ENCODE results near the gene SLC35F1.

Gene SLC35F1

GRCh38 chr6:118283766-118284165 is 376.7 kb downstream of the SLC35F1 start:
- no peak overlapping the region for H3K27ac ChIP-seq
- no peak for TF ChIP-seq ZFX (IDR thresholded peaks at IDR 0.05)
- TF ChIP-seq CTCF (conservative IDR thresholded peaks at IDR 0.05), result peak; percentile 72

- H3K27ac ChIP-seq, result no peak overlapping the region
- TF ChIP-seq ZFX (IDR thresholded peaks at IDR 0.05) (no peak), CTCF (conservative IDR thresholded peaks at IDR 0.05) (peak; percentile 17; the same call in 1 of the 2 replicates)
Measured at GRCh38 chr6:118284736-118285360, 377.8 kb downstream of the SLC35F1 start.

- TF ChIP-seq CTCF (conservative IDR thresholded peaks at IDR 0.05), result no peak
- no peak for TF ChIP-seq ZFX (IDR thresholded peaks at IDR 0.05)
Measured at GRCh38 chr6:118285791-118286190, 378.7 kb downstream of the SLC35F1 start.

GRCh38 chr6:118288355-118289124 is 381.5 kb downstream of the SLC35F1 start:
- peak; percentile 15 for TF ChIP-seq CTCF (conservative IDR thresholded peaks at IDR 0.05)
- no peak for TF ChIP-seq ZFX (IDR thresholded peaks at IDR 0.05)

More at GRCh38 chr6:118285791-118286190, 378.7 kb downstream of the SLC35F1 start:
- no peak overlapping the region for H3K27ac ChIP-seq

GRCh38 chr6:118292558-118292957 is 385.5 kb downstream of the SLC35F1 start:
- no peak for TF ChIP-seq CTCF (conservative IDR thresholded peaks at IDR 0.05)
- TF ChIP-seq ZFX (IDR thresholded peaks at IDR 0.05), result no peak

More at GRCh38 chr6:118288355-118289124, 381.5 kb downstream of the SLC35F1 start:
- H3K27ac ChIP-seq, result no peak overlapping the region

GRCh38 chr6:118294906-118295305 is 387.8 kb downstream of the SLC35F1 start:
- no peak overlapping the region for H3K27ac ChIP-seq
- no peak for TF ChIP-seq ZFX (IDR thresholded peaks at IDR 0.05)
- TF ChIP-seq CTCF (conservative IDR thresholded peaks at IDR 0.05), result no peak

More at GRCh38 chr6:118292558-118292957, 385.5 kb downstream of the SLC35F1 start:
- no peak overlapping the region for H3K27ac ChIP-seq

- TF ChIP-seq CTCF (conservative IDR thresholded peaks at IDR 0.05), result no peak
- TF ChIP-seq ZFX (IDR thresholded peaks at IDR 0.05), result no peak
- no peak overlapping the region for H3K27ac ChIP-seq
Measured at GRCh38 chr6:118295336-118295735, 388.3 kb downstream of the SLC35F1 start.
